Tongue (tissue), 2 donors: ENCODE measurements around the gene ANKFN1. TPM values are rescaled to one million over a fixed set of nuclear protein-coding genes. Genes with fewer than 3 reads are reported as not detected.

Source experiments
- DNase-seq: peaks from one replicate; pipeline ENCODE4 v3.0.0-alpha.2; 2015
- total RNA-seq: library from RNA; depleted of rRNA; stranded (reverse); fragments of >200 nt; gene quantifications from one replicate; pipeline ENCODE4 v1.2.3, GENCODE V29; 2014

The ANKFN1 gene
- 1.7 TPM for total RNA-seq

GRCh38 chr17:56152874-56153602 lies at the start of gene ANKFN1:
ANKFN1 (plus strand) TSS chr17:56153475; CDS start chr17:56212668, 59,193 bp downstream.
- no peak for DNase-seq

- DNase-seq: no peak
Observed at GRCh38 chr17:56108811-56109284, 44.4 kb upstream of the ANKFN1 start.

GRCh38 chr17:56109836-56110235 lies 43.4 kb upstream of the ANKFN1 start:
- DNase-seq: no peak

GRCh38 chr17:56110463-56111135 lies 42.7 kb upstream of the ANKFN1 start:
- DNase-seq: no peak

- DNase-seq: peak; percentile 43
Observed at GRCh38 chr17:56111706-56112485, 41.4 kb upstream of the ANKFN1 start.

- DNase-seq: no peak
Observed at GRCh38 chr17:56113486-56113885, 39.8 kb upstream of the ANKFN1 start.

GRCh38 chr17:56114469-56114868 lies 38.8 kb upstream of the ANKFN1 start:
- DNase-seq: no peak

- DNase-seq: no peak
Observed at GRCh38 chr17:56119191-56119590, 34.1 kb upstream of the ANKFN1 start.

- no peak for DNase-seq
Observed at GRCh38 chr17:56119936-56120335, 33.3 kb upstream of the ANKFN1 start.

- DNase-seq: no peak
Observed at GRCh38 chr17:56121191-56122051, 31.9 kb upstream of the ANKFN1 start.

- peak; percentile 32 for DNase-seq
Observed at GRCh38 chr17:56125830-56126819, 27.1 kb upstream of the ANKFN1 start.

GRCh38 chr17:56130026-56130425 lies 23.2 kb upstream of the ANKFN1 start:
- DNase-seq: no peak

- DNase-seq: no peak
Observed at GRCh38 chr17:56130631-56131030, 22.6 kb upstream of the ANKFN1 start.

- no peak for DNase-seq
Observed at GRCh38 chr17:56131431-56131830, 21.8 kb upstream of the ANKFN1 start.

GRCh38 chr17:56136301-56136700 lies 17.0 kb upstream of the ANKFN1 start:
- peak; percentile 28 for DNase-seq

- no peak for DNase-seq
Observed at GRCh38 chr17:56141046-56141839, 12.0 kb upstream of the ANKFN1 start.

GRCh38 chr17:56142325-56142724 lies 10.9 kb upstream of the ANKFN1 start:
- DNase-seq: no peak

- no peak for DNase-seq
Observed at GRCh38 chr17:56142781-56143180, 10.5 kb upstream of the ANKFN1 start.

- no peak for DNase-seq
Observed at GRCh38 chr17:56144223-56144622, 9.1 kb upstream of the ANKFN1 start.

- no peak for DNase-seq
Observed at GRCh38 chr17:56146534-56146933, 6.7 kb upstream of the ANKFN1 start.
